Midbrain (tissue), 1 donor: ENCODE results near the gene WDFY3.

ENCODE experiments used
- DNase-seq: peaks from one replicate; lab custom pipeline; 2025; lab: John Stamatoyannopoulos, UW

Gene WDFY3

DNA sequence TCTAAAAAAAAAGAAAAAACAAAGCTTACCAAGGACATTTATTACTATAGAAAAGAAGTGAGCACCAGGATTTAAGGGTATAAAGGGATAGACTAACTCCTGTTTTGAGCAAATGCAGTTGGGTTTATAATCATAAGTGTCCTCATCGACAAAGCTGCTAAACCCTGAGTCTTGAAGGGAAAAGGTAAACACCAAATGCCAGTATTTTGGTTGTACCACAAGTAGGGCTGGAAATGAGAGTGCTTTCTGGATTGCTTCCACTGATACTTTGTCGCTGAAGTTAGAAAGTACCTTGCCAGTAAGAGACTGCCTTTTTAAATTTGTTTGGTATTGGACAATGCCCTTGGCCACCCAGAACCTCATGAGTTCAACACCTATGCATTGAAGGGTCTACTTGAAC is 53.7 kb downstream of the WDFY3 start:
- DNase-seq: no peak

- DNase-seq: no peak
These were observed 57.6 kb downstream of the WDFY3 start for GRCh38 chr4:84908876-84909275.

DNA sequence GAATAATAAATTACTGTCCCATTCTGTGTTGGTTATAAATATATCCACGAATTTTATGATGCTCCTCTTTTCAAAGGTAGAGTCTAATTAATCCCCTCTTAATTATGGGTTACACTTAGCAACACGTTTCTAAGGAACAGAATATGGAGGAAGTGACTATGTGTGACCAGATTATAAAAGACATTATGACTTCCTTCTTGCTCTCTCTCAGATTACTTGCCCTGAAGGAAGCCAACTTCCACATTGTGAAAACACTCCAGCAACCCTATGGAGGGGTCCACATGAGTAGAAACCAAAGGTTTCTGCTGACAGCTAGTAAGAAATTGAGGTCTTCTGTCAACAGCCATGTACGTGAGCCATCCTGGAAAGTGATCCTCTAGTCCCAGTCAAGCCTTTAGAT is 59.3 kb downstream of the WDFY3 start:
- no peak for DNase-seq

DNA sequence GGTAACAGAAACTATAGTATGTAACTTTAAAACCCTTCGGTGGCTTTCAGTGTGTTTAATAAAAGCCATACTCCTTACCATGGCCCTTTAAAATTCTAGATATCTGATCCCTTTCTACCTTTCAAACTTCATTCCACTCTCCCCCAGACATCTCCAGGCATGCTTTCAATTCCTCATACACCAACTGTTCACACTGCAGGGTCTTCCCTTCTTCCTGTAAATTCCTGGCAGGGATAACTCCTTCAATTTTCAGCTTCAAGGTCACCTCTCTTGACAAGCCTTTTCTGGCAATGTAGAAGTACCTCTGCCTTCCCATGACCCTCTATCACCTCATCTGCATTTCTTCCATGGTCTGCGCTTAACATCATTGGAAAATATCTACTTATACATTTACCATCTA is 60.8 kb downstream of the WDFY3 start:
- DNase-seq: no peak

DNA sequence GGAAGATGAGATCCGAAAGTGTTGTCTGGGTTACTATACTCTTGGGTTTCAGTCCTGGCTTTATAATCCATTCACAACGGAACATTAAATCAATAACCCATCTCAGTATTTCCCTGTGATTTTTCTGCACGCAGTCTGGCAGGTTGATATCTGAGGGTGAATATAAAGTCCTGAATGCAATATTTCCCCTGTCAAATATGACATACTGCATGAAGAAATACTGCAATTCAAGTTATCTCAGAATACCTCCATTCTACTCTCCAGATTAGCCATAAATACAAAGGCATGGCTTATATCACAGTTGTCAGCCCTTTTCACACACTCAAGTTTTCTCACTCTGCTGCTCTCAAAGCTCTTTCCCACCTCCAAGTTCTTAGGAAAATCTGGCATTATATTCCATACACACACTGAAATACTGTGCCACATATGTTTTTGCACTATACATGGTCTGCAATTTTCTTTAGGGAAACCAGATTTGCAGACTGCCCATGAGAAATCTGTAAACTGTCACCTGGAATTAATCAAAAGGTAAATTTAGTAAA is 64.7 kb downstream of the WDFY3 start:
- DNase-seq: no peak

GRCh38 chr4:84901173-84901572 is 65.3 kb downstream of the WDFY3 start:
- no peak for DNase-seq

DNA sequence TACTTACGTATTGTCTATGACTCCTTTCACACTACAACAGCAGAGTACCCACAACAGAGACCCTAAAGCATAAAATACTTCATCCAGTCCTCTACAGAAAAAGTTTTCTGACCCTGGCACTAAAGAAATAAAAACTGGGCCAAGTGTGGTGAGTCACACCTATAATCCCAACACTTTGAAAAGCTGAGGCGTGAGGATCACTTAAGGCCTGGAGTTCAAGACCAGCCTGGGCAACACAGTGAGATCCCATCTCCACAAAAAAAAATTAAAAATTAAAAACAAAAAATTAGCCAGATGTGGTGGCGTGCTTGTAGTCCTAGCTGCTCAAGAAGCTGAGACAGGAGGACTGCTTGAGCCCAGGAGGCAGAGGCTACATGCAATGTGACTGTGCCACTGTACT is 66.9 kb downstream of the WDFY3 start:
- DNase-seq: no peak

DNA sequence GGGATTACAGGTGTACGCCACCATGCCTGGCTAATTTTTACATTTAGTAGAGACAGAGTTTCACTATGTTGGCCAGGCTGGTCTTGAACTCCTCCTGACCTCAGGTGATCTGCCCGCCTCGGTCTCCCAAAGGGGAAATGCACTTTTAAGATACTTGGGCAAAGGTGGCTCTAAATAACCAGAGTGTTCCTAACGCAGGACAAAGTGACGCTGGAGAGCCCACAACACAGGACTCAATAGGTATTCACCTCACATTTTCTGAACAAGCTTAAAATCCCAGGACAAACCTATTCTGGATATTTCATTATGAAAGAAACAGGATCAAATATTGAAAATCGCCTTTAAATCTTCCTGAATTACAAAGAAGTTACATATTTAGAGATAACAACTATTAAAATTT is 69.0 kb downstream of the WDFY3 start:
- no peak for DNase-seq

DNA sequence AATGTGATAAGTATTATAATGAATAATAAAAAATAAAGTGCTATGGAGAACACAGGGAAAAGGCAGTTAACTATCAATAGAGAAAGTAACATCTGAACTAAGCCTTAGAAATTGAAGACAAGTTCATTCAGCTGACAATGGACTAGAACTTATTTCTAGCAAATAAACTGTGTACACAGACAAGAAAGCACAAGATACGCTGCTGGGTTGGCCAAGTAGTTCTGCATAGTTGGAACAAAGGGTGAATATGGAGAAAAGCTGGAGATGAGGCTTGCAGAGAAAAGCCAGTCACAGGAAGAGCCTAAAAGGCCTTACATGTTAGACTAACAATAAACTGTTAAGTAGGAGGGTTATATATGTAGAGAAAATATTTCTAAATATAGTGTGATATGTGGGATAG is 71.2 kb downstream of the WDFY3 start:
- no peak for DNase-seq

DNA sequence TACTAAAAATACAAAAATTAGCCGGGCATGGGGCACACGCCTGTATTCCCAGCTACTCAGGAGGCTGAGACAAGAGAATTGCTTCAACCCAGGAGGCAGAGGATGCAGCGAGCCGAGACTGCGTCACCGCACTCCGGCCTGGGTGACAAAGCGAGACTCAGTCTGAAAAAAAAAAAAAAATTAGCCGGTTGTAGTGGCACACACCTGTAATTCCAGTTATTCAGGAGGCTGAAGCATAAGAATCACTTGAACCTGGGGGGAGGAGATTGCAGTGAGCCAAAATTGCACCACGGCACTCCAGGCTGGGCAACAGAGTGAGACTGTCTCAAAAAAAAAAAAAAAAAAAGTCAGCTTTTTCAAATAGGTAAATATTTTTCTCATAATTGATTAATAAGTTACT is 71.9 kb downstream of the WDFY3 start:
- no peak for DNase-seq

DNA sequence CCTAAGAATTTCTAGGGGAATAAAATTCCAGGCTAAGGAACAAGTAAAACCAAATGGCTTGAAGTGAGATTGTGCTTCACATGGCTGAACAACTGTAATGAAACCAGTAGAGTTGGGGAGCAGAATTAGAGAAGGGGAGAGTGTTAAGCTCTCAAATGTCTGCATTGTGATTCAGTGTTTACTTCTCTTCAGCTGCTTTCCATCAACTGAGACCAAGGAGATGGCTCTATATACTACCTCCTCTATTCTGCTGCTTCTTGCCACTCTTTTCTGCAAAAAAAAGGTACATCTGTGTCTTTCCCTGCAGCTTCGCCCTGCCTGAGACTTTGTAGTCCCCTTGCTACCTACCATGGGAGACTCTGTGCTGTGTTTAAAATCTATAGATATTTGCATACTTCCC is 73.5 kb downstream of the WDFY3 start:
- DNase-seq: no peak

DNA sequence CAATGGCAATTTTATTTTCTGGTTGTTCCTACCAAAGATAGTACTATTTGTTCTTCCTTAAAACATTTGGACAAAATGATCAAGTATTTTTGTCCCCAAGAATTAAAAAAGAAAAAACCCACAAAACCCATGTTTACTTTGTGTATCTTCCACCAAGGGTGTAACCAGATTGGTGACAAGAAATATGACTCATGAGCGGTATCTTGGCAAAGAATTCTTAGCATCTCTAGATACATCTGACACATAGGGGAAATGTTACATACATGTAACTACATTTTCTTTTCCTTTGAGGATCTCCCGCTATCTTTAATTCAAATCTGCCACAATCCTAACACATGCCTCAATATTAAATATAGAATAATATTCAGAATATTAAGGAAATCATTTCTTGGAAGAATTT is 78.7 kb downstream of the WDFY3 start:
- no peak for DNase-seq

GRCh38 chr4:84879651-84880200 is 86.8 kb downstream of the WDFY3 start:
- no peak for DNase-seq

DNA sequence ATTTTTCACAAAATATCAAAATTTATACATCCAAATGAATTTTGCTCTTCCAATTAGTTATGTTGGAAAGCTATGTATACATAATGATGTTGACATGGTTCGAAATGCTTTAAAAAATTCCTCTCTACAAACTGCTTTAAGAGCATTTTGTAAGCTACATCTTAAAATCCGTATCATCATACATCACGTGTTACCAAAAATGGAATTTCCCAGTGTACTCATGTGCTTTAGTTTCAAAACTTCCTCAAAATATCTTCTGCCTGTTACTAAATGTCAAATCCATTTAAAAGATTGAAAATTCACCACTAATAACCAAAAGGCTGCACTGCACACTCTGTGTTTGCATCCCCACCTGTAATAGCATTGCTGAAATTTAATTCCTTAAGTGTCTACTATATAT is 87.9 kb downstream of the WDFY3 start:
- DNase-seq: no peak

DNA sequence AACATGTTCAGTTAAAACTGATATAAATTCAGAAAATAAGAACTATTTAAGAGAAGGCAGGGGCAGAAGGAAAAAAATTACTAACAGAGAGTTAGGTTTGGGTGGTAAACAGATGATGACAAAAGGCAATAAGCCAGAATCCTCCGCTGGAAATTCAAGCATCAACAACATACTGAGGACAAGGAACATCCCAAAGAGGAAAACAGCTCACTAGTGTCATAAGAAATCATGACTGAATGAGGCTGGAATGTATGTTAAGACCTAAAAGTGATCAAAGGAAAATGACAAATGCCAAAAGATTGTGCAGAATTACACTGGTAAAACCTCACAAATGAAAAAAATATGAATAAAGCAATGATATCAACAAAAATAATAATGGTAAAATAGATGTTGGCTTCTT is 88.4 kb downstream of the WDFY3 start:
- no peak for DNase-seq

- DNase-seq: no peak
These were observed 89.2 kb downstream of the WDFY3 start for GRCh38 chr4:84877051-84877833.

GRCh38 chr4:84875636-84876371 is 90.7 kb downstream of the WDFY3 start:
- no peak for DNase-seq

DNA sequence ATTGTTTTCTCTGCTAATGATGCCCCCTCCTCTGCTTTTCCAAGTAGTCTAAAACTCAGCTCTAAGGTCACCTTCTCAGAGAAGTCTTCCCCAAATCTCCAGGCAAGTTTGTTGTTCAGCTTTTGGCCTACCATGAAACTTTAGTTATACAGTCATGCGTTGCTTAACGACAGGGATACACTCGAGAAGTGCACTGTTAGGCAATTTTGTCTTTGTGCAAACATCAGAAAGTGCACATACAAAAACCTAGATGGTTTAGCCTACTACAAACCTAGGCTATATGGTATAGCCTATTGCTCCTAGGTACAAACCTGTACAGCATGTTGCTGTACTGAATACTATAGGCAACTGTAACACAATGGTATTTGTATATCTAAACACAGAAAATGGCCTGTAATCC is 91.9 kb downstream of the WDFY3 start:
- no peak for DNase-seq

- DNase-seq: no peak
These were observed 95.9 kb downstream of the WDFY3 start for GRCh38 chr4:84870398-84871163.

- no peak for DNase-seq
These were observed 100.2 kb downstream of the WDFY3 start for GRCh38 chr4:84866295-84866694.

- DNase-seq: no peak
These were observed 100.9 kb downstream of the WDFY3 start for GRCh38 chr4:84865600-84865999.

- DNase-seq: no peak
These were observed 104.4 kb downstream of the WDFY3 start for GRCh38 chr4:84862064-84862463.
